K562 (cell line): ENCODE results near the gene NDRG3. TPM values are rescaled to one million over a fixed set of nuclear protein-coding genes. Genes with fewer than 3 reads are reported as not detected.
A peak's percentile ranks its signal among the peaks of the same experiment; 100 is the strongest.

Experiments
- CBX2 ChIP-seq: fragments of 200-600 bp; sonication (generic); IDR thresholded peaks from one replicate; pipeline ENCODE4 v1.6.1; 2012; ENCODE audit warnings: mild to moderate bottlenecking, low read length, inconsistent platforms; ENCODE audit not compliant: insufficient read depth, poor library complexity, severe bottlenecking
- CBX3 ChIP-seq, 2 experiments: IDR thresholded peaks; 1 replicate in 1 of 2; 2 replicates in 1 of 2; pipeline ENCODE4 v1.6.1; 2012; ENCODE audit warnings: inconsistent platforms in 2 of 2, low read length in 2 of 2, borderline replicate concordance in 1 of 2, control low read depth in 1 of 2
- HDAC1 ChIP-seq, 2 experiments: fragments of 450-650 bp; IDR thresholded peaks; 2 replicates each; pipeline ENCODE4 v1.6.1; 2016 to 2017; ENCODE audit warnings: inconsistent platforms in 1 of 2, mild to moderate bottlenecking in 1 of 2, moderate library complexity in 1 of 2
- KLF16 ChIP-seq: IDR thresholded peaks from 2 replicates; pipeline ENCODE4 v1.6.1; 2016; ENCODE audit warnings: antibody characterized with exemption
- KLF6 ChIP-seq: fragments of 250-450 bp; sonication (Bioruptor Pico); IDR thresholded peaks from 2 replicates; pipeline ENCODE4 v1.4.0; 2020; ENCODE audit warnings: mild to moderate bottlenecking, moderate library complexity, borderline replicate concordance
- NBN ChIP-seq: fragments of 450-650 bp; IDR thresholded peaks from 2 replicates; pipeline ENCODE4 v1.6.1; 2016; ENCODE audit warnings: low read depth, mild to moderate bottlenecking
- PHF8 ChIP-seq: fragments of 200-600 bp; sonication (generic); IDR thresholded peaks from 2 replicates; pipeline ENCODE4 v1.6.1; 2012; ENCODE audit warnings: mixed run types, mild to moderate bottlenecking, inconsistent platforms, low read length, moderate library complexity, borderline replicate concordance
- POU5F1 ChIP-seq: fragments of 150-350 bp; IDR thresholded peaks from 2 replicates; pipeline ENCODE4 v1.6.1; 2014; ENCODE audit warnings: borderline replicate concordance, low read length, low read depth, mild to moderate bottlenecking; ENCODE audit not compliant: partially characterized antibody
- RBM17 ChIP-seq: fragments of 200-400 bp; formaldehyde crosslinking; IDR thresholded peaks from 2 replicates; pipeline ENCODE4 v1.6.1; 2017; ENCODE audit warnings: low read depth, mild to moderate bottlenecking, low read length, borderline replicate concordance
- RBM34 ChIP-seq: fragments of 200-400 bp; formaldehyde crosslinking; IDR thresholded peaks from 2 replicates; pipeline ENCODE4 v1.6.1; 2018; ENCODE audit warnings: low read length, borderline replicate concordance; ENCODE audit not compliant: insufficient read depth
- SIN3A ChIP-seq, 2 experiments: fragments of 150-350 bp in 1 of 2; IDR thresholded peaks; 2 replicates each; pipeline ENCODE4 v1.6.1; 2011 to 2016; ENCODE audit warnings: borderline replicate concordance in 2 of 2, low read depth in 2 of 2, low read length in 2 of 2, mild to moderate bottlenecking in 2 of 2, moderate library complexity in 2 of 2; ENCODE audit not compliant: control insufficient read depth in 1 of 2
- SREBF1 ChIP-seq: fragments of 150-350 bp; IDR thresholded peaks from 2 replicates; pipeline ENCODE4 v1.6.1; 2014; ENCODE audit warnings: antibody characterized with exemption, low read depth, low read length, borderline replicate concordance
- ZBTB7A ChIP-seq: IDR thresholded peaks from 2 replicates; pipeline ENCODE4 v1.6.1; 2011; ENCODE audit warnings: low read depth, mild to moderate bottlenecking, low read length, moderate library complexity, borderline replicate concordance; ENCODE audit not compliant: control insufficient read depth
- polyA plus RNA-seq, 8 experiments: library from polyadenylated mRNA; depleted of rRNA in 4 of 8; stranded (reverse) in 5 of 8; unstranded in 3 of 8; fragments of >200 nt; fragmentation: Nextera tagmentation in 2 of 8; fragmentation: Illumina TruSeq in 1 of 8; extraction: Ambion mirVana in 2 of 8; extraction: Trizol in 1 of 8; gene quantifications; 2 replicates each; pipeline versions ENCODE4 v1.2.1 to v1.2.3, GENCODE V29; 2011 to 2014; ENCODE audit warnings: inconsistent platforms in 1 of 8, missing spikeins in 1 of 8
- total RNA-seq, 7 experiments: library from RNA; depleted of rRNA in 6 of 7; stranded (reverse); fragments of >200 nt in 6 of 7; fragmentation: Illumina TruSeq in 2 of 7; extraction: Trizol in 2 of 7; gene quantifications; 2 replicates each; pipeline versions ENCODE4 v1.2.1 to v1.2.3, GENCODE V29; 2011 to 2021; ENCODE audit warnings: low replicate concordance in 1 of 7
- TF ChIP-seq, protein P1 (sequence below): fragments of 150-350 bp; conservative IDR thresholded peaks from 2 replicates; pipeline ENCODE4 v1.6.1; 2014; ENCODE audit warnings: low read length
- TF ChIP-seq, protein P2 (sequence below), 2 experiments: fragments of 250-450 bp in 1 of 2; fragments of 450-650 bp in 1 of 2; sonication (Bioruptor Pico) in 1 of 2; IDR thresholded peaks; 2 replicates each; pipeline versions ENCODE4 v1.6.1 to v1.8.0; 2016 to 2021; ENCODE audit warnings: mild to moderate bottlenecking in 2 of 2, moderate library complexity in 2 of 2, missing compliant biosample characterization in 1 of 2, missing genetic modification characterization in 1 of 2
- TF ChIP-seq, protein P3 (sequence below): fragments of 450-650 bp; IDR thresholded peaks from 2 replicates; pipeline ENCODE4 v1.6.1; 2017; ENCODE audit warnings: antibody characterized with exemption, mild to moderate bottlenecking

Gene NDRG3
- total and polyA plus RNA-seq, 9 of the 15 experiments (the other 6 are each of a cell fraction or from before 2014, with no cell fraction given): 14.6 to 39.4 (median 24.4) TPM

DNA sequence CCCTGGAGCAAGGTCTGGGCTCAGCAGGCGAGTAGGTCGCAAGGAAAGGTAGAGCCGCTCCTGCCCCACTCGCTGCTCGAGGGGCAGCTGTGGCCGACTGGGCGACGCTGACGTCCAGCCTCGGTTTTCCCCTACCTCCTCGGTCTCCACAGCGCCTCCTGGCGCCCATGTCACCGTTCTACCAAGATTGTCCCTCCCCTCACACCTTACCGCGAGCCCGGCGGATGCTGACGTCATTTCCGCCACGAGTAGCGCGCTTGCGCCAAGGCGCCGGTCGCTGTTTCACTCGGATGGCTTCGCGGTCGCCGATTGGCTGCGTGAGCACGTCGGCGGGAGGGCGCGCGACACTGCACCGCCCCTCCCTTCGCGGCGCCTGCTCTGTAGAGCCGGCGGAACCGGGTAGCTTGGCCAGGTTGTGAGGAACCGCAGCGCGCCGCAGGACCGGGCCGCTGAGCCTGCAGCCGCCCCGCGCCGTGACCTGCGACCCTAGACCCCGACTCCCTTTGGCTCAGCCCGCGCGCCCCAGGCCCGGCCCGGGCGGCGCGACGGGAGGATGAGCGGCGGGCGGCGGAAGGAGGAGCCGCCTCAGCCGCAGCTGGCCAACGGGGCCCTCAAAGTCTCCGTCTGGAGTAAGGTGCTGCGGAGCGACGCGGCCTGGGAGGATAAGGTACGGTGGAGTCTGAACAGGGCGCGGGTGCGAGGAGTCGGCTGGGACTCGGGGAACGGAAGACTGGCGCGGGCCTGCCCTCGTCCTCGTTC, 140.3 kb downstream of the NDRG3 start, which contains the start of gene RAB5IF (continued):
- TF ChIP-seq ZBTB7A (peak; percentile 46; the same call in 1 of the 2 replicates), SIN3A (IDR thresholded peaks at IDR 0.05; ENCODE audit: borderline replicate concordance in 2 of 2, control insufficient read depth in 1 of 2, low read depth in 2 of 2, low read length in 2 of 2) (peak; percentile 34 to 71; a peak in 1 of 4 replicates), POU5F1 (peak; percentile 87), NBN (peak; percentile 80), CBX3 (IDR thresholded peaks at IDR 0.05; ENCODE audit: borderline replicate concordance in 1 of 2, low read length in 2 of 2) (peak in 1 of 2 experiments; percentile 85; a peak in 1 of 3 replicates), KLF16 (peak; percentile 86), HDAC1 (IDR thresholded peaks at IDR 0.05) (peak in 1 of 2 experiments; percentile 47; a peak in 1 of 4 replicates), RBM34 (no peak; the same call in 1 of the 2 replicates), PHF8 (peak; percentile 98; the same call in 1 of the 2 replicates), CBX2 (no peak), SREBF1 (no peak), KLF6 (CRISPR knock-in tag) (no peak), RBM17 (no peak)
- TF ChIP-seq, protein P1, sequence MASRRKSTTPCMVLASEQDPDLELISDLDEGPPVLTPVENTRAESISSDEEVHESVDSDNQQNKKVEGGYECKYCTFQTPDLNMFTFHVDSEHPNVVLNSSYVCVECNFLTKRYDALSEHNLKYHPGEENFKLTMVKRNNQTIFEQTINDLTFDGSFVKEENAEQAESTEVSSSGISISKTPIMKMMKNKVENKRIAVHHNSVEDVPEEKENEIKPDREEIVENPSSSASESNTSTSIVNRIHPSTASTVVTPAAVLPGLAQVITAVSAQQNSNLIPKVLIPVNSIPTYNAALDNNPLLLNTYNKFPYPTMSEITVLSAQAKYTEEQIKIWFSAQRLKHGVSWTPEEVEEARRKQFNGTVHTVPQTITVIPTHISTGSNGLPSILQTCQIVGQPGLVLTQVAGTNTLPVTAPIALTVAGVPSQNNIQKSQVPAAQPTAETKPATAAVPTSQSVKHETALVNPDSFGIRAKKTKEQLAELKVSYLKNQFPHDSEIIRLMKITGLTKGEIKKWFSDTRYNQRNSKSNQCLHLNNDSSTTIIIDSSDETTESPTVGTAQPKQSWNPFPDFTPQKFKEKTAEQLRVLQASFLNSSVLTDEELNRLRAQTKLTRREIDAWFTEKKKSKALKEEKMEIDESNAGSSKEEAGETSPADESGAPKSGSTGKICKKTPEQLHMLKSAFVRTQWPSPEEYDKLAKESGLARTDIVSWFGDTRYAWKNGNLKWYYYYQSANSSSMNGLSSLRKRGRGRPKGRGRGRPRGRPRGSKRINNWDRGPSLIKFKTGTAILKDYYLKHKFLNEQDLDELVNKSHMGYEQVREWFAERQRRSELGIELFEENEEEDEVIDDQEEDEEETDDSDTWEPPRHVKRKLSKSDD: 0 out of 2 replicates have a peak, but pooled peaks have one; percentile 17
- TF ChIP-seq, protein P2, sequence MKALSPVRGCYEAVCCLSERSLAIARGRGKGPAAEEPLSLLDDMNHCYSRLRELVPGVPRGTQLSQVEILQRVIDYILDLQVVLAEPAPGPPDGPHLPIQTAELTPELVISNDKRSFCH (CRISPR knock-in tag; IDR thresholded peaks at IDR 0.05): no peak
- TF ChIP-seq, protein P2 (tag; IDR thresholded peaks at IDR 0.05): peak; percentile 14; the same call in 1 of the 2 replicates
- TF ChIP-seq, protein P3, sequence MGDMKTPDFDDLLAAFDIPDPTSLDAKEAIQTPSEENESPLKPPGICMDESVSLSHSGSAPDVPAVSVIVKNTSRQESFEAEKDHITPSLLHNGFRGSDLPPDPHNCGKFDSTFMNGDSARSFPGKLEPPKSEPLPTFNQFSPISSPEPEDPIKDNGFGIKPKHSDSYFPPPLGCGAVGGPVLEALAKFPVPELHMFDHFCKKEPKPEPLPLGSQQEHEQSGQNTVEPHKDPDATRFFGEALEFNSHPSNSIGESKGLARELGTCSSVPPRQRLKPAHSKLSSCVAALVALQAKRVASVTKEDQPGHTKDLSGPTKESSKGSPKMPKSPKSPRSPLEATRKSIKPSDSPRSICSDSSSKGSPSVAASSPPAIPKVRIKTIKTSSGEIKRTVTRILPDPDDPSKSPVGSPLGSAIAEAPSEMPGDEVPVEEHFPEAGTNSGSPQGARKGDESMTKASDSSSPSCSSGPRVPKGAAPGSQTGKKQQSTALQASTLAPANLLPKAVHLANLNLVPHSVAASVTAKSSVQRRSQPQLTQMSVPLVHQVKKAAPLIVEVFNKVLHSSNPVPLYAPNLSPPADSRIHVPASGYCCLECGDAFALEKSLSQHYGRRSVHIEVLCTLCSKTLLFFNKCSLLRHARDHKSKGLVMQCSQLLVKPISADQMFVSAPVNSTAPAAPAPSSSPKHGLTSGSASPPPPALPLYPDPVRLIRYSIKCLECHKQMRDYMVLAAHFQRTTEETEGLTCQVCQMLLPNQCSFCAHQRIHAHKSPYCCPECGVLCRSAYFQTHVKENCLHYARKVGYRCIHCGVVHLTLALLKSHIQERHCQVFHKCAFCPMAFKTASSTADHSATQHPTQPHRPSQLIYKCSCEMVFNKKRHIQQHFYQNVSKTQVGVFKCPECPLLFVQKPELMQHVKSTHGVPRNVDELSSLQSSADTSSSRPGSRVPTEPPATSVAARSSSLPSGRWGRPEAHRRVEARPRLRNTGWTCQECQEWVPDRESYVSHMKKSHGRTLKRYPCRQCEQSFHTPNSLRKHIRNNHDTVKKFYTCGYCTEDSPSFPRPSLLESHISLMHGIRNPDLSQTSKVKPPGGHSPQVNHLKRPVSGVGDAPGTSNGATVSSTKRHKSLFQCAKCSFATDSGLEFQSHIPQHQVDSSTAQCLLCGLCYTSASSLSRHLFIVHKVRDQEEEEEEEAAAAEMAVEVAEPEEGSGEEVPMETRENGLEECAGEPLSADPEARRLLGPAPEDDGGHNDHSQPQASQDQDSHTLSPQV: peak; percentile 83; the same call in 1 of the 2 replicates
